H1 (cell line): ENCODE measurements around the gene TMEM266. TPM values are rescaled to one million over a fixed set of nuclear protein-coding genes. Genes with fewer than 3 reads are reported as not detected.

Source experiments
- CTCF ChIA-PET: fragments of 300-600 bp; sonication (Branson Sonifier 250); formaldehyde crosslinking; loops from one replicate; lab custom pipeline; 2021; ENCODE audit not compliant: partially characterized antibody; lab: Charles Lee
- POLR2A ChIA-PET: fragments of 300-600 bp; sonication (Branson Sonifier 250); formaldehyde crosslinking; loops from one replicate; lab custom pipeline; 2021; ENCODE audit warnings: inconsistent platforms; ENCODE audit not compliant: partially characterized antibody; lab: Charles Lee
- DNase-seq, 2 experiments: peaks; one replicate each; pipeline versions ENCODE4 v3.0.0 to v3.0.0-alpha.2; 2010 to 2022; ENCODE audit warnings: low spot score in 2 of 2, low read depth in 1 of 2, mixed read lengths in 1 of 2
- FAIRE-seq: peaks from 2 replicates; lab custom pipeline; 2011; peaks lifted over from hg19 to GRCh38; lab: Jason Lieb, UNC
- H2AFZ ChIP-seq: 2 replicates; pipeline ENCODE4 v1.8.1; 2012; ENCODE audit warnings: low read length, inconsistent platforms
- H2AK5ac ChIP-seq: 2 replicates; pipeline ENCODE4 v1.6.1; 2013; ENCODE audit warnings: low read depth, low read length
- H2BK120ac ChIP-seq: replicated peaks from 2 replicates; pipeline ENCODE3; 2013; ENCODE audit warnings: low read depth, low read length, inconsistent platforms
- H2BK12ac ChIP-seq: 2 replicates; pipeline ENCODE4 v1.6.1; 2013; ENCODE audit warnings: low read depth, low read length
- H2BK15ac ChIP-seq: 2 replicates; pipeline ENCODE4 v1.6.1; 2013; ENCODE audit warnings: low read length
- H2BK20ac ChIP-seq: 2 replicates; pipeline ENCODE4 v1.6.1; 2013; ENCODE audit warnings: low read length
- H2BK5ac ChIP-seq: 2 replicates; pipeline ENCODE4 v1.6.1; 2013; ENCODE audit warnings: low read depth, low read length
- H3K14ac ChIP-seq: 2 replicates; pipeline ENCODE4 v1.6.1; 2013; ENCODE audit warnings: inconsistent platforms; ENCODE audit not compliant: insufficient read length
- H3K18ac ChIP-seq: 2 replicates; pipeline ENCODE4 v1.6.1; 2013; ENCODE audit warnings: low read length; ENCODE audit errors: extremely low read depth
- H3K23ac ChIP-seq: 2 replicates; pipeline ENCODE4 v1.6.1; 2013; ENCODE audit warnings: inconsistent platforms; ENCODE audit not compliant: insufficient read length
- H3K23me2 ChIP-seq: 2 replicates; pipeline ENCODE4 v1.6.1; 2013; ENCODE audit warnings: low read depth, low read length
- H3K27ac ChIP-seq: 2 replicates; pipeline ENCODE4 v1.6.1; 2011; ENCODE audit warnings: low read depth, low read length, inconsistent platforms
- H3K27me3 ChIP-seq, 4 experiments: replicated peaks in 1 of 4; 1 replicate in 1 of 4; 2 replicates in 3 of 4; pipeline versions ENCODE4 v1.6.1 to v1.8.1; 2011 to 2013; ENCODE audit warnings: low read length in 3 of 4, mild to moderate bottlenecking in 3 of 4, inconsistent platforms in 2 of 4, mixed read lengths in 2 of 4, moderate library complexity in 1 of 4; ENCODE audit not compliant: control insufficient read depth in 3 of 4, insufficient read depth in 3 of 4; ENCODE audit errors: extremely low read depth in 1 of 4
- H3K36me3 ChIP-seq, 4 experiments: 2 replicates each; pipeline versions ENCODE4 v1.6.1 to v1.8.1; 2011 to 2013; ENCODE audit warnings: mild to moderate bottlenecking in 4 of 4, low read length in 3 of 4, moderate library complexity in 2 of 4, control low read depth in 1 of 4, inconsistent platforms in 1 of 4; ENCODE audit not compliant: insufficient read depth in 4 of 4, control insufficient read depth in 2 of 4
- H3K4ac ChIP-seq: replicated peaks from 2 replicates; pipeline ENCODE3; 2013; ENCODE audit warnings: low read length, low read depth, mixed read lengths, inconsistent platforms; ENCODE audit not compliant: insufficient read length
- H3K4me1 ChIP-seq, 4 experiments: replicated peaks in 1 of 4; 1 replicate in 1 of 4; 2 replicates in 3 of 4; pipeline versions ENCODE4 v1.6.1 to v1.8.1; 2011 to 2013; ENCODE audit warnings: low read length in 3 of 4, inconsistent platforms in 2 of 4, mixed read lengths in 1 of 4; ENCODE audit not compliant: insufficient read depth in 4 of 4, control insufficient read depth in 3 of 4
- H3K4me2 ChIP-seq, 2 experiments: 2 replicates each; pipeline versions ENCODE4 v1.6.1 to v1.8.1; 2011 to 2013; ENCODE audit warnings: low read depth in 2 of 2, low read length in 2 of 2, control low read depth in 1 of 2, inconsistent platforms in 1 of 2, mild to moderate bottlenecking in 1 of 2; ENCODE audit not compliant: insufficient read depth in 1 of 2
- H3K4me3 ChIP-seq, 4 experiments: fragments of 200-600, 300-600 bp in 1 of 4; sonication (generic), shearing (Covaris generic), sonication (Bioruptor Twin) in 1 of 4; 2 replicates each; pipeline versions ENCODE4 v1.5.1 to v1.8.1; 2011 to 2016; ENCODE audit warnings: low read length in 4 of 4, low read depth in 3 of 4, control low read depth in 2 of 4, inconsistent platforms in 2 of 4, mild to moderate bottlenecking in 2 of 4, mixed read lengths in 1 of 4, moderate library complexity in 1 of 4; ENCODE audit not compliant: insufficient read depth in 2 of 4; ENCODE audit errors: extremely low read depth in 1 of 4
- H3K56ac ChIP-seq: replicated peaks from 2 replicates; pipeline ENCODE3; 2013; ENCODE audit warnings: low read depth, mild to moderate bottlenecking, mixed read lengths, low read length, inconsistent platforms; ENCODE audit not compliant: insufficient read length
- H3K79me1 ChIP-seq: 2 replicates; pipeline ENCODE4 v1.6.1; 2013; ENCODE audit warnings: low read depth, low read length, control low read depth
- H3K79me2 ChIP-seq, 2 experiments: 2 replicates each; pipeline versions ENCODE4 v1.6.1 to v1.8.1; 2012 to 2013; ENCODE audit warnings: low read length in 2 of 2, mild to moderate bottlenecking in 2 of 2, inconsistent platforms in 1 of 2; ENCODE audit not compliant: insufficient read depth in 2 of 2, control insufficient read depth in 1 of 2
- H3K9ac ChIP-seq, 4 experiments: replicated peaks in 1 of 4; 1 replicate in 1 of 4; 2 replicates in 3 of 4; pipeline versions ENCODE4 v1.6.1 to v1.8.1; 2011 to 2013; ENCODE audit warnings: low read depth in 3 of 4, low read length in 3 of 4, control low read depth in 2 of 4, mild to moderate bottlenecking in 2 of 4, moderate library complexity in 2 of 4, inconsistent platforms in 1 of 4; ENCODE audit errors: extremely low read depth in 1 of 4
- H3K9me3 ChIP-seq, 2 experiments: 2 replicates each; pipeline versions ENCODE4 v1.6.1 to v1.8.1; 2012 to 2013; ENCODE audit warnings: mild to moderate bottlenecking in 2 of 2, moderate library complexity in 2 of 2, control low read depth in 1 of 2, inconsistent platforms in 1 of 2, low read depth in 1 of 2, low read length in 1 of 2, mixed read lengths in 1 of 2; ENCODE audit not compliant: insufficient read depth in 2 of 2
- H4K20me1 ChIP-seq, 2 experiments: replicated peaks in 1 of 2; 2 replicates each; pipeline versions ENCODE3 to v1.8.1; 2011 to 2013; ENCODE audit warnings: inconsistent platforms in 2 of 2, low read length in 2 of 2, mild to moderate bottlenecking in 1 of 2; ENCODE audit not compliant: insufficient read depth in 2 of 2, control insufficient read depth in 1 of 2
- H4K5ac ChIP-seq: 2 replicates; pipeline ENCODE4 v1.6.1; 2013; ENCODE audit warnings: low read length, low read depth, mixed read lengths, inconsistent platforms; ENCODE audit not compliant: insufficient read length
- H4K8ac ChIP-seq: 2 replicates; pipeline ENCODE4 v1.8.0; 2013; ENCODE audit warnings: mild to moderate bottlenecking, moderate library complexity, low read length, inconsistent platforms; ENCODE audit not compliant: insufficient read depth; ENCODE audit errors: extremely low read depth
- H4K91ac ChIP-seq: replicated peaks from 2 replicates; pipeline ENCODE3; 2013; ENCODE audit warnings: low read length, mixed read lengths, inconsistent platforms; ENCODE audit not compliant: insufficient read length
- CHD2 ChIP-seq: IDR thresholded peaks from 2 replicates; pipeline ENCODE4 v1.6.1; 2012; ENCODE audit warnings: low read length, improper control_type of control experiment
- CREB1 ChIP-seq: IDR thresholded peaks from 2 replicates; pipeline ENCODE4 v1.6.1; 2012; ENCODE audit warnings: inconsistent platforms
- POLR2AphosphoS5 ChIP-seq: IDR thresholded peaks from 2 replicates; pipeline ENCODE4 v1.6.1; 2011; ENCODE audit warnings: low read depth, low read length
- SUZ12 ChIP-seq: fragments of 200-600 bp; sonication (generic); IDR thresholded peaks from 2 replicates; pipeline ENCODE4 v1.6.1; 2012; ENCODE audit warnings: mild to moderate bottlenecking, inconsistent platforms, low read length, moderate library complexity, mixed read lengths
- WGBS, 2 experiments: shearing (Covaris generic) in 1 of 2; methylation state at CpG; one replicate each; pipeline versions ENCODE4 v1.1.6 to v1.1.7; 2013 to 2015; ENCODE audit warnings: low lambda C conversion rate in 2 of 2, mixed read lengths in 2 of 2, inconsistent platforms in 1 of 2, low coverage in 1 of 2, missing lambda C conversion rate in 1 of 2; ENCODE audit not compliant: insufficient replicate concordance in 2 of 2, insufficient coverage in 1 of 2, insufficient read length in 1 of 2; ENCODE audit errors: extremely low coverage in 1 of 2, missing lambda C conversion rate in 1 of 2; 5-methylcytosine and 5-hydroxymethylcytosine counted together
- polyA plus RNA-seq, 7 experiments: library from polyadenylated mRNA; depleted of rRNA in 3 of 7; stranded (reverse) in 5 of 7; unstranded in 2 of 7; fragments of >200 nt in 5 of 7; fragments of 200-250 nt in 2 of 7; gene quantifications; 1 replicate in 5 of 7; 2 replicates in 1 of 7; 4 replicates in 1 of 7; pipeline versions ENCODE4 v1.2.1 to v1.2.3, GENCODE V29; 2011 to 2013; ENCODE audit warnings: missing spikeins in 2 of 7, mixed read lengths in 2 of 7
- total RNA-seq: library from RNA; stranded (reverse); fragmentation: NEBNext Ultra II Directional; extraction: Animal tissue kit (Norgen Biotek cat#: 25700); gene quantifications from 2 replicates; pipeline ENCODE4 v1.2.1, GENCODE V29; 2021

The TMEM266 gene
- total and polyA plus RNA-seq, 2 of the 8 experiments (the other 6 are each of a cell fraction or from before 2014, with no cell fraction given), result 2.6 TPM

GRCh38 chr15:76099388-76099787 is 39.6 kb downstream of the TMEM266 start:
- TF ChIP-seq CREB1 (no peak), POLR2AphosphoS5 (no peak), CHD2 (no peak), SUZ12 (no peak)
- Histone ChIP-seq H2AK5ac (no peak overlapping the region), H4K8ac (no peak overlapping the region), H2BK20ac (no peak overlapping the region), H4K91ac (no peak overlapping the region), H3K27me3 (no peaks in the 10 kb centered on the region), H2BK120ac (no peak overlapping the region), H2BK15ac (no peak overlapping the region), H3K14ac (no peak overlapping the region), H2AFZ (no peak overlapping the region), H3K9me3 (no peaks in the 10 kb centered on the region), H3K27ac (no peak overlapping the region), H2BK12ac (no peak overlapping the region), H3K23ac (no peak overlapping the region), H2BK5ac (no peak overlapping the region), H3K36me3 (no peaks in the 10 kb centered on the region), H3K9ac (no peak overlapping the region), H3K79me1 (no peaks in the 10 kb centered on the region), H3K4me2 (no peak overlapping the region), H3K56ac (no peak overlapping the region), H3K4ac (no peak overlapping the region), H3K23me2 (0 out of 2 replicates have a peak, but pooled peaks cover 2% of the 10 kb centered on the region), H3K4me1 (peaks cover 0 to 5% (median 2%) of the 10 kb centered on the region in 4 experiments; a peak in 2 of 7 replicates), H3K18ac (no peak overlapping the region), H3K79me2 (no peaks in the 10 kb centered on the region), H3K4me3 (no peak overlapping the region), H4K5ac (no peak overlapping the region), H4K20me1 (no peaks in the 10 kb centered on the region)
- 96% methylated on average over 8 of the region's 8 CpGs; no CpG with 5 or more reads in 1 of the 2 experiments for WGBS, 2 experiments
- no peak for FAIRE-seq
- DNase-seq, result no peak
- ChIA-PET POLR2A (no interaction called here), CTCF (interaction anchor here (1.2 to 2.1 kb wide), 4 partner anchors 8 to 170 kb away, joined by 3 to 10 read pairs (median 5); no protein-coding TSS in a partner anchor)
